Measurements from ENCODE around the gene GATA6. TPM values are rescaled to one million over a fixed set of nuclear protein-coding genes. Genes with fewer than 3 reads are reported as not detected.
A peak's percentile ranks its signal among the peaks of the same experiment; 100 is the strongest.

The GATA6 gene
- polyA plus RNA-seq (2013, experiment 1 of 2; ENCODE audit: insufficient read length) = 14.2 TPM
- 11.4 TPM for polyA plus RNA-seq (2013, experiment 2 of 2; ENCODE audit: insufficient read length)

DNA sequence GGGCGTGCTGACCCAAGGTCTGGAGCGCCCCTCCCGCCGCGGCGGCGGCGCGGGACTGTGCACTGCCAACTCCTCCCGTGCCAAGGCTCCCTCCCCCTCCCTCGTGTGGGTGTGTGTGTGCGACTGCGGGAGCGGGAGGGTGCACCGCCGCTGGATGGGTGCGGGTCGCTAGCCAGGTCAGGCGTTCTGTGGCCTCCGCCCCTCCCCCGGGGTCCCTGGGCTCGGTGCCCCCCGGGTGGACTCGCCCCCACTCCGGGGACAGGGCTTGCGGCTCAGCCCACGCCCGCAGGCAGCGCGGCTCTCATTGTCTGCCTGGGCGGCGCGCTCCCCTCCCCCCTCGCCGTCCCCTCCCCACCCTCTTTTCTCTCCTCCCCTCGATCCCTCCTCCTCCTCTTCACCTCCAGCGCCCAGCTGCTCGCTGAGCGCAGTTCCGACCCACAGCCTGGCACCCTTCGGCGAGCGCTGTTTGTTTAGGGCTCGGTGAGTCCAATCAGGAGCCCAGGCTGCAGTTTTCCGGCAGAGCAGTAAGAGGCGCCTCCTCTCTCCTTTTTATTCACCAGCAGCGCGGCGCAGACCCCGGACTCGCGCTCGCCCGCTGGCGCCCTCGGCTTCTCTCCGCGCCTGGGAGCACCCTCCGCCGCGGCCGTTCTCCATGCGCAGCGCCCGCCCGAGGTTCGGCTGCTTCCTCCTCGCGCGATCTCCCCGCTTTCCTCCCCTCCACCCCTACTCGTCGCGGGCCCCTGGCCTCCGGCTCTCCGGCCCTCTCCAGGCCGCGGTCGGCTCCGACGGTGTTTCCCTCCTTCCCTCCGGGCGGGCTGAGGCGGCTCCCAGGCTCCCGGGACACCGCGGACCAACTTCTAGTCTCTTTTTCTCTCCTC lies at the start of gene GATA6:
TSS of gene GATA6 (plus strand) at position 579 of the 878 bp plus-strand sequence. CDS start 1,556 bp downstream, outside the sequence.
- peak; percentile 91 for DNase-seq

GRCh38 chr18:22124970-22125369 lies 44.4 kb upstream of the GATA6 start:
- DNase-seq = no peak

- DNase-seq = no peak
Measured at GRCh38 chr18:22128954-22129353, 40.4 kb upstream of the GATA6 start.

GRCh38 chr18:22129778-22130177 lies 39.6 kb upstream of the GATA6 start:
- DNase-seq = no peak

GRCh38 chr18:22132258-22132657 lies 37.1 kb upstream of the GATA6 start:
- no peak for DNase-seq

- no peak for DNase-seq
Measured at GRCh38 chr18:22132763-22133162, 36.6 kb upstream of the GATA6 start.

GRCh38 chr18:22136395-22136794 lies 33.0 kb upstream of the GATA6 start:
- peak; percentile 1 for DNase-seq

GRCh38 chr18:22141211-22141610 lies 28.2 kb upstream of the GATA6 start:
- no peak for DNase-seq

- DNase-seq = no peak
Measured at GRCh38 chr18:22143347-22144340, 25.7 kb upstream of the GATA6 start.

GRCh38 chr18:22145160-22145559 lies 24.2 kb upstream of the GATA6 start:
- no peak for DNase-seq

- no peak for DNase-seq
Measured at GRCh38 chr18:22149710-22150109, 19.7 kb upstream of the GATA6 start.

GRCh38 chr18:22152093-22152492 lies 17.3 kb upstream of the GATA6 start:
- DNase-seq = no peak

- DNase-seq = no peak
Measured at GRCh38 chr18:22153428-22153827, 16.0 kb upstream of the GATA6 start.

- DNase-seq = no peak
Measured at GRCh38 chr18:22155584-22155983, 13.8 kb upstream of the GATA6 start.

DNA sequence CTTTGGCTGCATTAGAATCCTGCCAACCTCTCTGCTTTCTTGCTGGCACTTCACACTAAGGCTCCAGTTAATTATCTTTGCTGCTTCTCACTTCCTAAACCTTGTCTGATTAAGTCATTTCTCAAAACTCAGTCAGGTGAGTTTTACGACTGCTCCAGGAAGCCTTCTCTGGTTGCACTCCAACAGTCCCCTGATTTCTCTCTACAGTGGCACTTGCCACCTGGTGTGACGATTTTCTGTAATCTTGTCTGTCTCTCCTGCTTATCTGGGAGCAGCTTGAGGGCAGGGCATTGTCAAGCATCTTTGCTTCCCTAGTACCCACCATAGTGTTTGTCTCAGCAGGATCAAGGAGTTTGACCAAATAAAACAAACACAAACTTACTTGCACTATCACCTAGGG lies 10.4 kb upstream of the GATA6 start:
- no peak for DNase-seq

- DNase-seq = no peak
Measured at GRCh38 chr18:22161090-22161489, 8.3 kb upstream of the GATA6 start.

GRCh38 chr18:22163416-22164161 lies 5.8 kb upstream of the GATA6 start:
- DNase-seq = no peak

DNA sequence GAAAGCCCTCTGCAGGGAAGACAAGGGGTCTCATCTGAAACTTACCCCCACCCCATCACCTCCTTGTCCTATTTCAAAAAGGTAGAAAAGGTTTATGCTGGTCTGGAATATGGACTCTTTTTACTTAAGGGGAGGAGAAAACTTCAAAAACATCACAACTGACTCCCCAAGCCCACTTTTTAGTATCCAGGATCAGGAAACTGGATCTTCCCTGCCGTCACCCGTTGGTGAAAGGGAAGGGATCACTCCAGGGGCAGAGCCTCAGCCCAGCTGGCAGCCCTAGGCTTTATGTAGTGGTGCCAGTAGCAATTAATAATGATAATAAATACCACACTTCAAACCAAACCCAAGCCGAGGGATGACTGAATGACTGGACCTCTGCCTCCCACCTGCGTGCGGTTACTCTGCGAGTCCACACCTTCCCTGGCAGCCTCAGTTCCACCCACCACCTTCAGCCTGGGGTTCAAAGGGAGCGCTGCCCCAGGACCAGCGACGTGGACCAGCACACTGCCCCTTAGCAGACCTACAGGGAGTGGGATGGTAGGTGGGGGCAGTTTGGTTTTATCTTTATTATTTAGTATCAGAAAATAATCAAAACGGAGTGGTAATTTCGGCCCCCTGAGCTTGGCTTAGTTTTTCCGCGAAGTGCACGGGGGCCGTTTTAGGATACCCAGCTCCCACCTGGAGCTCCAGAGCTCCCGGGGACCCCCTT lies 4.9 kb upstream of the GATA6 start:
- DNase-seq = no peak

GRCh38 chr18:22165049-22165602 lies 4.3 kb upstream of the GATA6 start:
- DNase-seq = no peak

GRCh38 chr18:22165603-22166068 lies 3.8 kb upstream of the GATA6 start:
- no peak for DNase-seq

All from fibroblast of skin of back (primary cell).